IPS-15b (cell line): ENCODE data around the gene RRBP1.

Experiments
- H3K27me3 ChIP-seq: one replicate; pipeline ENCODE4 v1.6.1; 2013; ENCODE audit warnings: low read length; ENCODE audit not compliant: control insufficient read depth, insufficient read depth
- H3K36me3 ChIP-seq: one replicate; pipeline ENCODE4 v1.6.1; 2013; ENCODE audit warnings: low read length; ENCODE audit not compliant: control insufficient read depth, insufficient read depth
- H3K4me1 ChIP-seq: one replicate; pipeline ENCODE4 v1.6.1; 2013; ENCODE audit warnings: mild to moderate bottlenecking, low read length; ENCODE audit not compliant: control insufficient read depth, insufficient read depth
- H3K4me3 ChIP-seq: one replicate; pipeline ENCODE4 v1.5.1; 2013; ENCODE audit warnings: low read depth, low read length
- H3K9ac ChIP-seq: one replicate; pipeline ENCODE4 v1.6.1; 2013; ENCODE audit warnings: low read depth, mild to moderate bottlenecking, low read length
- H3K9me3 ChIP-seq: one replicate; pipeline ENCODE4 v1.6.1; 2013; ENCODE audit warnings: mild to moderate bottlenecking, low read length; ENCODE audit not compliant: control insufficient read depth, insufficient read depth

RRBP1 gene

GRCh38 chr20:17594443-17594842 lies 87.6 kb downstream of the RRBP1 start:
- H3K4me3 ChIP-seq, result no peak overlapping the region
- H3K9me3 ChIP-seq, result no peaks in the 10 kb centered on the region
- no peak overlapping the region for H3K9ac ChIP-seq
- no peaks in the 10 kb centered on the region for H3K27me3 ChIP-seq
- peaks cover 5% of the 10 kb centered on the region for H3K4me1 ChIP-seq
- no peaks in the 10 kb centered on the region for H3K36me3 ChIP-seq

GRCh38 chr20:17593902-17594301 lies 88.1 kb downstream of the RRBP1 start:
- Histone ChIP-seq H3K4me1 (peaks cover 5% of the 10 kb centered on the region), H3K9ac (no peak overlapping the region), H3K9me3 (no peaks in the 10 kb centered on the region), H3K27me3 (no peaks in the 10 kb centered on the region), H3K4me3 (no peak overlapping the region), H3K36me3 (no peaks in the 10 kb centered on the region)

- no peaks in the 10 kb centered on the region for H3K27me3 ChIP-seq
- no peaks in the 10 kb centered on the region for H3K9me3 ChIP-seq
- peaks cover 5% of the 10 kb centered on the region for H3K4me1 ChIP-seq
- H3K36me3 ChIP-seq, result no peaks in the 10 kb centered on the region
- H3K9ac ChIP-seq, result no peak overlapping the region
- no peak overlapping the region for H3K4me3 ChIP-seq
These were observed 91.8 kb downstream of the RRBP1 start for GRCh38 chr20:17590245-17590644.

- Histone ChIP-seq H3K27me3 (no peaks in the 10 kb centered on the region), H3K36me3 (no peaks in the 10 kb centered on the region), H3K9ac (no peak overlapping the region), H3K4me1 (no peaks in the 10 kb centered on the region), H3K9me3 (no peaks in the 10 kb centered on the region), H3K4me3 (no peak overlapping the region)
These were observed 92.7 kb downstream of the RRBP1 start for GRCh38 chr20:17589161-17589834.

- H3K4me1 ChIP-seq, result no peaks in the 10 kb centered on the region
These were observed 94.2 kb downstream of the RRBP1 start for GRCh38 chr20:17587824-17588223.

GRCh38 chr20:17587148-17587547 lies 94.9 kb downstream of the RRBP1 start:
- H3K27me3 ChIP-seq, result no peaks in the 10 kb centered on the region
- H3K9me3 ChIP-seq, result no peaks in the 10 kb centered on the region
- H3K9ac ChIP-seq, result no peak overlapping the region
- H3K4me1 ChIP-seq, result no peaks in the 10 kb centered on the region
- no peaks in the 10 kb centered on the region for H3K36me3 ChIP-seq
- H3K4me3 ChIP-seq, result no peak overlapping the region

More at GRCh38 chr20:17587824-17588223, 94.2 kb downstream of the RRBP1 start:
- no peak overlapping the region for H3K4me3 ChIP-seq
- H3K27me3 ChIP-seq, result no peaks in the 10 kb centered on the region
- H3K9me3 ChIP-seq, result no peaks in the 10 kb centered on the region
- H3K9ac ChIP-seq, result no peak overlapping the region
- no peaks in the 10 kb centered on the region for H3K36me3 ChIP-seq

GRCh38 chr20:17586250-17586649 lies 95.8 kb downstream of the RRBP1 start:
- H3K36me3 ChIP-seq, result no peaks in the 10 kb centered on the region
- no peak overlapping the region for H3K4me3 ChIP-seq
- no peaks in the 10 kb centered on the region for H3K27me3 ChIP-seq
- H3K4me1 ChIP-seq, result no peaks in the 10 kb centered on the region
- H3K9ac ChIP-seq, result no peak overlapping the region
- H3K9me3 ChIP-seq, result no peaks in the 10 kb centered on the region

GRCh38 chr20:17584689-17585088 lies 97.4 kb downstream of the RRBP1 start:
- Histone ChIP-seq H3K9me3 (no peaks in the 10 kb centered on the region), H3K27me3 (no peaks in the 10 kb centered on the region), H3K4me1 (peaks cover 3% of the 10 kb centered on the region), H3K9ac (no peak overlapping the region), H3K36me3 (no peaks in the 10 kb centered on the region), H3K4me3 (no peak overlapping the region)

GRCh38 chr20:17583126-17583525 lies 98.9 kb downstream of the RRBP1 start:
- no peak overlapping the region for H3K9ac ChIP-seq
- H3K4me3 ChIP-seq, result no peak overlapping the region
- peaks cover 3% of the 10 kb centered on the region for H3K4me1 ChIP-seq
- no peaks in the 10 kb centered on the region for H3K27me3 ChIP-seq
- no peaks in the 10 kb centered on the region for H3K36me3 ChIP-seq
- H3K9me3 ChIP-seq, result no peaks in the 10 kb centered on the region

- Histone ChIP-seq H3K27me3 (no peaks in the 10 kb centered on the region), H3K36me3 (no peaks in the 10 kb centered on the region), H3K9ac (no peak overlapping the region), H3K4me3 (no peak overlapping the region), H3K9me3 (no peaks in the 10 kb centered on the region), H3K4me1 (peaks cover 3% of the 10 kb centered on the region)
These were observed 101.1 kb downstream of the RRBP1 start for GRCh38 chr20:17580895-17581294.

GRCh38 chr20:17579369-17580039 lies 102.5 kb downstream of the RRBP1 start:
- no peak overlapping the region for H3K4me3 ChIP-seq
- no peak overlapping the region for H3K9ac ChIP-seq
- H3K4me1 ChIP-seq, result peaks cover 7% of the 10 kb centered on the region
- H3K27me3 ChIP-seq, result no peaks in the 10 kb centered on the region
- no peaks in the 10 kb centered on the region for H3K9me3 ChIP-seq
- H3K36me3 ChIP-seq, result no peaks in the 10 kb centered on the region

- no peaks in the 10 kb centered on the region for H3K36me3 ChIP-seq
- H3K4me3 ChIP-seq, result no peak overlapping the region
- H3K27me3 ChIP-seq, result no peaks in the 10 kb centered on the region
- peaks cover 24% of the 10 kb centered on the region for H3K4me1 ChIP-seq
- no peaks in the 10 kb centered on the region for H3K9me3 ChIP-seq
- no peak overlapping the region for H3K9ac ChIP-seq
These were observed 105.8 kb downstream of the RRBP1 start for GRCh38 chr20:17576215-17576614.
